Smooth muscle cell (in vitro differentiated cells): ENCODE results near the gene CIAO1. TPM values are rescaled to one million over a fixed set of nuclear protein-coding genes. Genes with fewer than 3 reads are reported as not detected.
A peak's percentile ranks its signal among the peaks of the same experiment; 100 is the strongest.

Source experiments
- DNase-seq: peaks from one replicate; lab custom pipeline; 2025; ENCODE audit not compliant: unreplicated experiment; lab: John Stamatoyannopoulos, UW
- H2AFZ ChIP-seq: fragments of 200-600 bp; sonication (generic); 2 replicates; pipeline ENCODE4 v1.6.0; 2016; ENCODE audit warnings: antibody characterized with exemption, low read depth, mild to moderate bottlenecking
- H3F3A ChIP-seq: fragments of 200-600 bp; sonication (generic); 2 replicates; pipeline ENCODE4 v1.6.0; 2017; ENCODE audit warnings: antibody characterized with exemption, low read depth
- H3K27ac ChIP-seq: fragments of 200-600 bp; sonication (generic); 2 replicates; pipeline ENCODE4 v1.5.1; 2016; ENCODE audit warnings: low read depth, mild to moderate bottlenecking
- H3K27me3 ChIP-seq: fragments of 200-600 bp; sonication (generic); 2 replicates; pipeline ENCODE4 v1.6.1; 2016; ENCODE audit warnings: low read depth, mild to moderate bottlenecking
- H3K36me3 ChIP-seq: fragments of 200-600 bp; sonication (generic); 2 replicates; pipeline ENCODE4 v1.5.1; 2016; ENCODE audit warnings: low read depth
- H3K4me1 ChIP-seq: fragments of 200-600 bp; sonication (generic); 2 replicates; pipeline ENCODE4 v1.5.1; 2016; ENCODE audit warnings: low read depth
- H3K4me2 ChIP-seq: fragments of 200-600 bp; sonication (generic); 2 replicates; pipeline ENCODE4 v1.6.0; 2016; ENCODE audit warnings: mild to moderate bottlenecking
- H3K4me3 ChIP-seq: fragments of 200-600 bp; sonication (generic); 2 replicates; pipeline ENCODE4 v1.5.1; 2016; ENCODE audit warnings: mild to moderate bottlenecking
- H3K79me2 ChIP-seq: fragments of 200-600 bp; sonication (generic); 2 replicates; pipeline ENCODE4 v1.6.0; 2016; ENCODE audit warnings: low read depth, mild to moderate bottlenecking
- H3K9ac ChIP-seq: fragments of 200-600 bp; sonication (generic); 2 replicates; pipeline ENCODE4 v1.6.0; 2016; ENCODE audit warnings: low read depth
- H3K9me3 ChIP-seq: fragments of 200-600 bp; sonication (generic); replicated peaks from 2 replicates; pipeline ENCODE4 v1.5.1; 2016; ENCODE audit warnings: low read depth
- H4K20me1 ChIP-seq: fragments of 200-600 bp; sonication (generic); 2 replicates; pipeline ENCODE4 v1.6.0; 2016; ENCODE audit warnings: low read depth
- CTCF ChIP-seq: fragments of 200-600 bp; sonication (generic); IDR thresholded peaks from 2 replicates; pipeline ENCODE4 v1.5.1; 2017; ENCODE audit warnings: borderline replicate concordance, mild to moderate bottlenecking, antibody characterized with exemption; ENCODE audit not compliant: insufficient read depth, poor library complexity, severe bottlenecking
- WGBS: methylation state at CpG from one replicate; pipeline ENCODE4 v1.1.7; 2016; ENCODE audit warnings: low lambda C conversion rate; 5-methylcytosine and 5-hydroxymethylcytosine counted together
- polyA plus RNA-seq: library from polyadenylated mRNA; unstranded; fragments of >200 nt; fragmentation: Nextera tagmentation; extraction: Ambion mirVana; gene quantifications from 2 replicates; pipeline ENCODE4 v1.2.1, GENCODE V29; 2016
- total RNA-seq: library from RNA; depleted of rRNA; stranded (reverse); fragments of >200 nt; gene quantifications from 2 replicates; pipeline ENCODE4 v1.2.3, GENCODE V29; 2014

Gene CIAO1
- total and polyA plus RNA-seq, 2 experiments from 2014 or later: 48.6 to 56.2 TPM

GRCh38 chr2:96319396-96319795 lies 53.4 kb downstream of the CIAO1 start:
- H3K36me3 ChIP-seq: no peaks in the 10 kb centered on the region
- H2AFZ ChIP-seq: no peak overlapping the region
- H3K9me3 ChIP-seq: no peaks in the 10 kb centered on the region
- no peak overlapping the region for H3K4me3 ChIP-seq
- no peak for TF ChIP-seq CTCF
- H3K27ac ChIP-seq: no peak overlapping the region
- no peaks in the 10 kb centered on the region for H3F3A ChIP-seq
- H3K4me2 ChIP-seq: no peak overlapping the region
- DNase-seq: no peak
- no peaks in the 10 kb centered on the region for H4K20me1 ChIP-seq
- peaks cover 6% of the 10 kb centered on the region for H3K4me1 ChIP-seq
- WGBS: 79% methylated on average over 1 of the region's 1 CpG
- peaks cover 65% of the 10 kb centered on the region for H3K27me3 ChIP-seq
- no peak overlapping the region for H3K9ac ChIP-seq
- no peaks in the 10 kb centered on the region for H3K79me2 ChIP-seq

GRCh38 chr2:96320326-96320725 lies 54.3 kb downstream of the CIAO1 start:
- H3K27me3 ChIP-seq: peaks cover 65% of the 10 kb centered on the region
- H3F3A ChIP-seq: no peaks in the 10 kb centered on the region
- 93% methylated on average over 3 of the region's 3 CpGs for WGBS

GRCh38 chr2:96320728-96321622 lies 55.0 kb downstream of the CIAO1 start:
- DNase-seq: no peak
- no peak overlapping the region for H3K27ac ChIP-seq
- peaks cover 65% of the 10 kb centered on the region for H3K27me3 ChIP-seq
- H3K36me3 ChIP-seq: no peaks in the 10 kb centered on the region
- H3K4me1 ChIP-seq: peaks cover 15% of the 10 kb centered on the region
- H4K20me1 ChIP-seq: no peaks in the 10 kb centered on the region
- WGBS: 8% methylated on average over 41 of the region's 41 CpGs
- H2AFZ ChIP-seq: peak overlapping the region; percentile 53
- no peaks in the 10 kb centered on the region for H3F3A ChIP-seq
- no peaks in the 10 kb centered on the region for H3K79me2 ChIP-seq
- H3K9ac ChIP-seq: no peak overlapping the region
- TF ChIP-seq CTCF: no peak
- no peaks in the 10 kb centered on the region for H3K9me3 ChIP-seq
- H3K4me3 ChIP-seq: peak overlapping the region; percentile 44
- peak overlapping the region; percentile 92 for H3K4me2 ChIP-seq

More at GRCh38 chr2:96320326-96320725, 54.3 kb downstream of the CIAO1 start:
- H3K36me3 ChIP-seq: no peaks in the 10 kb centered on the region
- H3K79me2 ChIP-seq: no peaks in the 10 kb centered on the region
- H3K4me1 ChIP-seq: peaks cover 12% of the 10 kb centered on the region
- no peak overlapping the region for H3K27ac ChIP-seq
- no peak for TF ChIP-seq CTCF
- H2AFZ ChIP-seq: no peak overlapping the region
- DNase-seq: no peak
- no peak overlapping the region for H3K4me2 ChIP-seq
- no peak overlapping the region for H3K4me3 ChIP-seq
- H4K20me1 ChIP-seq: no peaks in the 10 kb centered on the region
- no peaks in the 10 kb centered on the region for H3K9me3 ChIP-seq
- H3K9ac ChIP-seq: no peak overlapping the region

Other genes starting within 250 kb of the CIAO1 start
- gene GPAT2, start 231.3 kb upstream of the CIAO1 start, total RNA-seq: not detected in 2 replicates
- gene GPAT2, start 231.3 kb upstream of the CIAO1 start, polyA plus RNA-seq: 0.29 and 0.32 TPM in 2 replicates
- gene ADRA2B, start 149.7 kb upstream of the CIAO1 start, total RNA-seq: 0.04 and 1.2 TPM in 2 replicates
- 0.06 TPM in 1 of 2 replicates, not detected in the other for gene ADRA2B, start 149.7 kb upstream of the CIAO1 start, polyA plus RNA-seq
- gene ASTL, start 127.7 kb upstream of the CIAO1 start, total RNA-seq: 0.40 TPM in 1 of 2 replicates, not detected in the other
- 0.50 TPM in 1 of 2 replicates, not detected in the other for gene ASTL, start 127.7 kb upstream of the CIAO1 start, polyA plus RNA-seq
- gene DUSP2, start 120.8 kb upstream of the CIAO1 start, total RNA-seq: 48.7 and 55.3 TPM in 2 replicates
- gene DUSP2, start 120.8 kb upstream of the CIAO1 start, polyA plus RNA-seq: 89.3 and 111 TPM in 2 replicates
- 62.3 and 65.8 TPM in 2 replicates for gene STARD7, start 57.4 kb upstream of the CIAO1 start, total RNA-seq
- gene STARD7, start 57.4 kb upstream of the CIAO1 start, polyA plus RNA-seq: 51.0 and 64.4 TPM in 2 replicates
- 18.7 and 21.9 TPM in 2 replicates for gene TMEM127, start 228 bp upstream of the CIAO1 start, total RNA-seq
- 20.5 and 31.8 TPM in 2 replicates for gene TMEM127, start 228 bp upstream of the CIAO1 start, polyA plus RNA-seq
- gene SNRNP200, start 39.3 kb downstream of the CIAO1 start, total RNA-seq: 49.1 and 49.5 TPM in 2 replicates
- gene SNRNP200, start 39.3 kb downstream of the CIAO1 start, polyA plus RNA-seq: 54.1 and 57.6 TPM in 2 replicates
- gene ITPRIPL1, start 59.1 kb downstream of the CIAO1 start, total RNA-seq: 3.3 and 3.5 TPM in 2 replicates
- gene ITPRIPL1, start 59.1 kb downstream of the CIAO1 start, polyA plus RNA-seq: 4.3 and 6.0 TPM in 2 replicates
- 4.5 and 6.2 TPM in 2 replicates for gene NCAPH, start 69.5 kb downstream of the CIAO1 start, total RNA-seq
- gene NCAPH, start 69.5 kb downstream of the CIAO1 start, polyA plus RNA-seq: 4.8 and 6.0 TPM in 2 replicates
- not detected in 2 replicates for gene NEURL3, start 239.1 kb downstream of the CIAO1 start, total RNA-seq
- gene NEURL3, start 239.1 kb downstream of the CIAO1 start, polyA plus RNA-seq: 0.21 TPM in 1 of 2 replicates, not detected in the other